Astrocyte (in vitro differentiated cells and primary cell): Measurements from ENCODE around the gene NOX3. TPM values are rescaled to one million over a fixed set of nuclear protein-coding genes. Genes with fewer than 3 reads are reported as not detected.

Experiments used
- DNase-seq: peaks from one replicate; pipeline ENCODE4 v3.0.0-alpha.2; 2010; ENCODE audit warnings: low read depth
- FAIRE-seq: peaks from 2 replicates; lab custom pipeline; 2011; peaks lifted over from hg19 to GRCh38; lab: Jason Lieb, UNC
- H2AFZ ChIP-seq: 2 replicates; pipeline ENCODE4 v1.6.0; 2012; ENCODE audit warnings: low read depth, low read length, inconsistent platforms
- H3K27ac ChIP-seq: 2 replicates; pipeline ENCODE4 v1.5.1; 2011; ENCODE audit warnings: low read depth, low read length, inconsistent platforms
- H3K27me3 ChIP-seq: 2 replicates; pipeline ENCODE4 v1.6.0; 2011; ENCODE audit warnings: low read length, inconsistent platforms; ENCODE audit not compliant: insufficient read depth
- H3K36me3 ChIP-seq: 2 replicates; pipeline ENCODE4 v1.5.1; 2011; ENCODE audit warnings: low read length, inconsistent platforms; ENCODE audit not compliant: insufficient read depth
- H3K4me1 ChIP-seq: 2 replicates; pipeline ENCODE4 v1.5.1; 2011; ENCODE audit warnings: low read length, inconsistent platforms; ENCODE audit not compliant: insufficient read depth
- H3K4me2 ChIP-seq: 2 replicates; pipeline ENCODE4 v1.6.0; 2012; ENCODE audit warnings: low read length, inconsistent platforms
- H3K4me3 ChIP-seq: 2 replicates; pipeline ENCODE4 v1.5.1; 2011; ENCODE audit warnings: low read depth, mild to moderate bottlenecking, low read length, inconsistent platforms; ENCODE audit not compliant: insufficient read depth
- H3K79me2 ChIP-seq: 2 replicates; pipeline ENCODE4 v1.6.0; 2012; ENCODE audit warnings: mild to moderate bottlenecking, low read length, inconsistent platforms; ENCODE audit not compliant: insufficient read depth
- H3K9ac ChIP-seq: 2 replicates; pipeline ENCODE4 v1.6.0; 2012; ENCODE audit warnings: mild to moderate bottlenecking, low read length, inconsistent platforms
- H3K9me3 ChIP-seq: 2 replicates; pipeline ENCODE4 v1.5.1; 2012; ENCODE audit warnings: low read depth, mild to moderate bottlenecking, low read length, inconsistent platforms; ENCODE audit not compliant: insufficient read depth
- H4K20me1 ChIP-seq: 2 replicates; pipeline ENCODE4 v1.6.0; 2012; ENCODE audit warnings: low read length, inconsistent platforms; ENCODE audit not compliant: insufficient read depth
- H3K27ac Mint-ChIP-seq: one replicate; pipeline ENCODE4 v1.8.0; 2021; ENCODE audit warnings: mild to moderate bottlenecking, mixed read lengths; ENCODE audit not compliant: unreplicated experiment
- H3K27me3 Mint-ChIP-seq: one replicate; pipeline ENCODE4 v1.8.0; 2021; ENCODE audit warnings: low read depth, mixed read lengths; ENCODE audit not compliant: unreplicated experiment
- H3K36me3 Mint-ChIP-seq: one replicate; pipeline ENCODE4 v1.8.0; 2021; ENCODE audit warnings: low read depth, mixed read lengths; ENCODE audit not compliant: unreplicated experiment
- H3K4me1 Mint-ChIP-seq: one replicate; pipeline ENCODE4 v1.8.0; 2021; ENCODE audit warnings: low read depth, mixed read lengths; ENCODE audit not compliant: unreplicated experiment
- H3K4me3 Mint-ChIP-seq: one replicate; pipeline ENCODE4 v1.8.0; 2021; ENCODE audit warnings: mild to moderate bottlenecking, moderate library complexity, mixed read lengths; ENCODE audit not compliant: unreplicated experiment
- H3K9me3 Mint-ChIP-seq: one replicate; pipeline ENCODE4 v1.8.0; 2021; ENCODE audit warnings: mild to moderate bottlenecking, mixed read lengths; ENCODE audit not compliant: unreplicated experiment
- CTCF ChIP-seq: IDR thresholded peaks from 2 replicates; pipeline ENCODE4 v1.5.1; 2011; ENCODE audit warnings: low read depth, mild to moderate bottlenecking, inconsistent platforms, low read length, moderate library complexity; ENCODE audit not compliant: insufficient read depth
- EZH2 ChIP-seq: IDR thresholded peaks from 2 replicates; pipeline ENCODE4 v1.6.1; 2012; ENCODE audit warnings: mild to moderate bottlenecking, low read length, inconsistent platforms; ENCODE audit not compliant: insufficient read depth
- total RNA-seq: library from RNA; stranded (reverse); gene quantifications from 2 replicates; pipeline ENCODE4 v1.2.1, GENCODE V29; 2021

The NOX3 gene
- total RNA-seq, 1 donor from 2014 or later, result 0.30 TPM

- FAIRE-seq, result no peak
- Mint-ChIP-seq H3K36me3 (no peaks in the 10 kb centered on the region), H3K27ac (no peak overlapping the region), H3K4me1 (no peaks in the 10 kb centered on the region), H3K27me3 (no peaks in the 10 kb centered on the region), H3K9me3 (no peaks in the 10 kb centered on the region), H3K4me3 (no peak overlapping the region)
- no peak for DNase-seq
- Histone ChIP-seq H2AFZ (no peak overlapping the region), H3K79me2 (no peaks in the 10 kb centered on the region), H3K4me2 (no peak overlapping the region), H3K27ac (no peak overlapping the region), H3K4me3 (no peak overlapping the region), H3K9me3 (no peaks in the 10 kb centered on the region), H3K36me3 (no peaks in the 10 kb centered on the region), H3K9ac (no peak overlapping the region), H3K27me3 (no peaks in the 10 kb centered on the region), H3K4me1 (peaks cover 4% of the 10 kb centered on the region), H4K20me1 (no peaks in the 10 kb centered on the region)
- TF ChIP-seq CTCF, result no peak
- TF ChIP-seq EZH2, result no peak
These were observed 57.4 kb downstream of the NOX3 start for GRCh38 chr6:155398221-155398620.

- Histone ChIP-seq H3K27ac (no peak overlapping the region), H2AFZ (no peak overlapping the region), H3K9me3 (no peaks in the 10 kb centered on the region), H3K4me1 (peaks cover 4% of the 10 kb centered on the region), H3K79me2 (no peaks in the 10 kb centered on the region), H4K20me1 (no peaks in the 10 kb centered on the region), H3K9ac (no peak overlapping the region), H3K4me2 (no peak overlapping the region), H3K4me3 (no peak overlapping the region), H3K27me3 (no peaks in the 10 kb centered on the region), H3K36me3 (no peaks in the 10 kb centered on the region)
- Mint-ChIP-seq H3K27ac (no peak overlapping the region), H3K36me3 (no peaks in the 10 kb centered on the region), H3K27me3 (no peaks in the 10 kb centered on the region), H3K4me1 (no peaks in the 10 kb centered on the region), H3K4me3 (no peak overlapping the region), H3K9me3 (no peaks in the 10 kb centered on the region)
- FAIRE-seq (no peak), DNase-seq (no peak)
- TF ChIP-seq EZH2, result no peak
- no peak for TF ChIP-seq CTCF
These were observed 58.4 kb downstream of the NOX3 start for GRCh38 chr6:155397172-155397705.

- H3K4me3 Mint-ChIP-seq, result no peak overlapping the region
- no peak for FAIRE-seq
These were observed 59.0 kb downstream of the NOX3 start for GRCh38 chr6:155396605-155397004.

More at GRCh38 chr6:155396605-155397004, 59.0 kb downstream of the NOX3 start:
- no peaks in the 10 kb centered on the region for H3K36me3 Mint-ChIP-seq
- H3K4me1 ChIP-seq, result peaks cover 4% of the 10 kb centered on the region
- H2AFZ ChIP-seq, result no peak overlapping the region
- no peak for DNase-seq
- H3K4me2 ChIP-seq, result no peak overlapping the region
- H3K79me2 ChIP-seq, result no peaks in the 10 kb centered on the region
- no peak overlapping the region for H3K9ac ChIP-seq
- no peaks in the 10 kb centered on the region for H3K9me3 ChIP-seq
- H3K27me3 ChIP-seq, result no peaks in the 10 kb centered on the region
- H3K36me3 ChIP-seq, result no peaks in the 10 kb centered on the region
- no peaks in the 10 kb centered on the region for H3K9me3 Mint-ChIP-seq
- H3K27ac Mint-ChIP-seq, result no peak overlapping the region
- no peaks in the 10 kb centered on the region for H3K27me3 Mint-ChIP-seq
- H3K4me3 ChIP-seq, result no peak overlapping the region
- no peak overlapping the region for H3K27ac ChIP-seq
- TF ChIP-seq EZH2, result no peak
- TF ChIP-seq CTCF, result no peak
- no peaks in the 10 kb centered on the region for H3K4me1 Mint-ChIP-seq
- no peaks in the 10 kb centered on the region for H4K20me1 ChIP-seq
